MM.1S (cell line): Measurements from ENCODE around the gene WNT9B.
A peak's percentile ranks its signal among the peaks of the same experiment; 100 is the strongest.

ENCODE experiments used
- DNase-seq: peaks from one replicate; pipeline ENCODE4 v3.0.0-alpha.2; 2015
- H2AFZ ChIP-seq: fragments of 300-600 bp; sonication (generic); 2 replicates; pipeline ENCODE4 v1.6.0; 2016; ENCODE audit warnings: antibody characterized with exemption, low read length
- H3F3A ChIP-seq: fragments of 300-600 bp; sonication (generic); 2 replicates; pipeline ENCODE4 v1.6.1; 2016; ENCODE audit warnings: mild to moderate bottlenecking, antibody characterized with exemption, low read length, moderate library complexity, mixed read lengths; ENCODE audit not compliant: insufficient read depth
- H3K27ac ChIP-seq: fragments of 300-600 bp; sonication (generic); 2 replicates; pipeline ENCODE4 v1.5.1; 2016; ENCODE audit warnings: mild to moderate bottlenecking, low read length
- H3K27me3 ChIP-seq: fragments of 300-600 bp; sonication (generic); replicated peaks from 2 replicates; pipeline ENCODE4 v1.6.0; 2016; ENCODE audit warnings: low read length; ENCODE audit not compliant: insufficient read depth
- H3K36me3 ChIP-seq: fragments of 300-600 bp; sonication (generic); replicated peaks from 2 replicates; pipeline ENCODE4 v1.6.1; 2016; ENCODE audit warnings: mild to moderate bottlenecking, low read length, mixed read lengths; ENCODE audit not compliant: insufficient read depth
- H3K4me1 ChIP-seq: fragments of 300-600 bp; sonication (generic); 2 replicates; pipeline ENCODE4 v1.6.1; 2016; ENCODE audit warnings: low read length, mixed read lengths
- H3K4me2 ChIP-seq: fragments of 300-600 bp; sonication (generic); 2 replicates; pipeline ENCODE4 v1.6.0; 2016; ENCODE audit warnings: low read depth, low read length
- H3K4me3 ChIP-seq: fragments of 300-600 bp; sonication (generic); 2 replicates; pipeline ENCODE4 v1.5.1; 2016; ENCODE audit warnings: low read length, mixed read lengths
- H3K79me2 ChIP-seq: fragments of 300-600 bp; sonication (generic); 2 replicates; pipeline ENCODE4 v1.6.1; 2016; ENCODE audit warnings: mixed run types, low read length, mixed read lengths
- H3K9ac ChIP-seq: fragments of 300-600 bp; sonication (generic); 2 replicates; pipeline ENCODE4 v1.6.1; 2016; ENCODE audit warnings: low read length, mixed read lengths
- H3K9me2 ChIP-seq: fragments of 300-600 bp; sonication (generic); replicated peaks from 2 replicates; pipeline ENCODE4 v1.6.1; 2016; ENCODE audit warnings: mild to moderate bottlenecking, low read length, mixed read lengths; ENCODE audit not compliant: insufficient read depth
- H3K9me3 ChIP-seq: fragments of 300-600 bp; sonication (generic); replicated peaks from 2 replicates; pipeline ENCODE4 v1.6.1; 2016; ENCODE audit warnings: mild to moderate bottlenecking, low read length, mixed read lengths; ENCODE audit not compliant: insufficient read depth
- H4K20me1 ChIP-seq: fragments of 300-600 bp; sonication (generic); 2 replicates; pipeline ENCODE4 v1.6.1; 2016; ENCODE audit warnings: mild to moderate bottlenecking, low read length, moderate library complexity, mixed read lengths; ENCODE audit not compliant: insufficient read depth
- EZH2 ChIP-seq: fragments of 300-600 bp; sonication (generic); optimal IDR thresholded peaks from 2 replicates; pipeline ENCODE3; 2017; ENCODE audit warnings: low read depth, mild to moderate bottlenecking, antibody characterized with exemption, low read length, mixed read lengths
- EZH2phosphoT487 ChIP-seq: fragments of 300-600 bp; sonication (generic); IDR thresholded peaks from 2 replicates; pipeline ENCODE4 v1.6.1; 2018; ENCODE audit warnings: antibody characterized with exemption, low read length
- TF ChIP-seq, protein P1 (sequence below): fragments of 300-600 bp; sonication (generic); IDR thresholded peaks from 2 replicates; pipeline ENCODE4 v1.5.1; 2016; ENCODE audit warnings: antibody characterized with exemption, low read length, mixed read lengths

WNT9B gene

DNA sequence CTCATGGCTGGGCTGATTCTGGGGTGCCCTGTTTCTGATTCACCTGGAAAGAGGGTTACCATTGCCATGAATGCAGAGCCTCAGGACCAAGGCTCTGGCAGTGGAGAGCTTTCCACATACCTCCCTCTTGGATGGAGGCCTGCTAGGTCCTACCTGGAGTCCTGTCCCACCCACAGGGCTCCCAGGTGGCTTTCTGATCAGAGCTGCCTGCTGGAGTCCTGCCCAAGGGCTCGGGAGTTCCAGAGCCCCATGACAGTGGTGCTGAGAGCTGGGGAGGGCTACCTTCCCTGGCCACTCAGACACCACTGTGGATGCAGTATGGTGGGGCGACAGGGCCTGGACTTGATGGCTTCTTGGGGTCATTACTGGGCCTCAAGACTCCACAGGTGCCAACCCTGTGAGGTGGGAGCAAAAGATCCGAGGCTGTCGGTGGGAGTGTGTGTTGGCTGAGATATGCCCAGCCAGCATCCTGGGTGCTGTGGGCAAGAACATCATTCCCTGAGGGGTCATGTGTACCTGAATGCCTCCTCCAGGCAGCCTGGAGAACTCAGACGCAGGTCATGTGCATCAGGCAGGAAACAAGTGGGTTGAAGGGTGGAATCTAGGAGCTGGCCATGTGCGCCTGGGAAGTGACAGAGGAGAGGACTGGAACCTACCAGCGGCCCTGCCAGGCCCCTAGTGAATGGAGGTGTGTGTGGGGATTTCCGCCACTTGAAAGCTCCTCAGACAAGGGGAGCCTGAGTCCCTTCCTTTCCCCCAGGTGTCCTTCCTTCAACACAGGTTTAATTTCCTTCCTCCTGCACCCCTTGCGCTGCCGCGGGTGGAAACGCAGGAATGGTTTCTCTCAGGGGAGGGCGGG, 30.6 kb upstream of the WNT9B start:
- Histone ChIP-seq H3K9me2 (no peaks in the 10 kb centered on the region), H3F3A (no peaks in the 10 kb centered on the region), H3K79me2 (no peaks in the 10 kb centered on the region), H3K9me3 (no peaks in the 10 kb centered on the region), H3K4me3 (no peak overlapping the region), H3K27me3 (peaks cover 61% of the 10 kb centered on the region), H3K4me1 (no peaks in the 10 kb centered on the region), H2AFZ (no peak overlapping the region), H3K9ac (no peak overlapping the region), H3K27ac (no peak overlapping the region), H3K36me3 (no peaks in the 10 kb centered on the region), H4K20me1 (no peaks in the 10 kb centered on the region), H3K4me2 (no peak overlapping the region)
- TF ChIP-seq, protein P1, sequence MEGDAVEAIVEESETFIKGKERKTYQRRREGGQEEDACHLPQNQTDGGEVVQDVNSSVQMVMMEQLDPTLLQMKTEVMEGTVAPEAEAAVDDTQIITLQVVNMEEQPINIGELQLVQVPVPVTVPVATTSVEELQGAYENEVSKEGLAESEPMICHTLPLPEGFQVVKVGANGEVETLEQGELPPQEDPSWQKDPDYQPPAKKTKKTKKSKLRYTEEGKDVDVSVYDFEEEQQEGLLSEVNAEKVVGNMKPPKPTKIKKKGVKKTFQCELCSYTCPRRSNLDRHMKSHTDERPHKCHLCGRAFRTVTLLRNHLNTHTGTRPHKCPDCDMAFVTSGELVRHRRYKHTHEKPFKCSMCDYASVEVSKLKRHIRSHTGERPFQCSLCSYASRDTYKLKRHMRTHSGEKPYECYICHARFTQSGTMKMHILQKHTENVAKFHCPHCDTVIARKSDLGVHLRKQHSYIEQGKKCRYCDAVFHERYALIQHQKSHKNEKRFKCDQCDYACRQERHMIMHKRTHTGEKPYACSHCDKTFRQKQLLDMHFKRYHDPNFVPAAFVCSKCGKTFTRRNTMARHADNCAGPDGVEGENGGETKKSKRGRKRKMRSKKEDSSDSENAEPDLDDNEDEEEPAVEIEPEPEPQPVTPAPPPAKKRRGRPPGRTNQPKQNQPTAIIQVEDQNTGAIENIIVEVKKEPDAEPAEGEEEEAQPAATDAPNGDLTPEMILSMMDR = no peak
- TF ChIP-seq EZH2phosphoT487 = no peak
- no peak for TF ChIP-seq EZH2
- no peak for DNase-seq

DNA sequence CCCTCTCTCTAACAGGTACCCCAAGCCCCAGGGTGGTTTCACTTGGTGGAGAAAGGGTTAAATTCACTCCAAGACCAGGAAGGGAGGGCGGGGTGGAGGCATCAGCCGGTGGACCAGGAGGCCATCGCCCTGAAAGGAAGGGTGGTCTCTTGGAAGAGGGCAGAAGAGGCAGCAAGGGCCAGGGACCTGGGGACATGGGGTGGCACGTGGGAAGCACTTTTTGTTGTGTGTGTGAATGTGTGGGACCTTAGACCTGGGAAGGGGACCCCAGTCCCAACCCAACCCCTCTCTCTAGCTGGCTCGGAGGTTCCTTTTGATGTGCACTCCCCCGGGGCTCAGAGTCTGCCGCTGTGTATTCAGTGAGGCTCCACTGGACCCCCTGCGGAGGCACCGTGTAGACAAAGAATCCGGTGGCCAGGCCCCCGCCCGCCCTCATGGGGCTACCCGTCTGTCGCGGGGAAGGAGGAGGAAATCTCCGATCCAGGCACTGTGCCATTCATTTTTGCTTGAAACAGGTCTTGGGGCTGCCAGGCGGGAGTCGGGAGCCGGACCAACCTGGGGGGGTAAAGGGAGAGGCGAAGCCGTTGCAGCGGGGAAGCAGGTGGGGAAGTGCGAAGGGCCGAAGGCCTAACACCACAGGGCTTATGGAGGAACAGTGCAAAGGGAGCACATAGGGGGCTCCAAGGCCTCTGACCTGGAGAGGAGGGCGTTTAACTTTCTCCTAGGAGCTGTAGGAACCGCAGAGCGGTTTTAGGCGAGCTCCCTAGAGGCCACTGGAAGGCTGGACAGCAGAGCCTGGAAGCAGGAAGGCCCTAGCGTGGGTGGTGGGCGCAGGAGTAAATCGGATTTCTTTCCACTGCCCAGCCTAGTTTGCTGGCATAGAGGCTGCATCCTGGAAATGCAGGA, 29.6 kb upstream of the WNT9B start:
- no peaks in the 10 kb centered on the region for H4K20me1 ChIP-seq
- H3K9me2 ChIP-seq = no peaks in the 10 kb centered on the region
- H3K4me1 ChIP-seq = no peaks in the 10 kb centered on the region
- H3F3A ChIP-seq = no peaks in the 10 kb centered on the region
- H3K4me3 ChIP-seq = no peak overlapping the region
- H3K9ac ChIP-seq = no peak overlapping the region
- H2AFZ ChIP-seq = no peak overlapping the region
- no peaks in the 10 kb centered on the region for H3K9me3 ChIP-seq
- H3K4me2 ChIP-seq = no peak overlapping the region
- H3K36me3 ChIP-seq = no peaks in the 10 kb centered on the region
- peaks cover 58% of the 10 kb centered on the region for H3K27me3 ChIP-seq
- no peaks in the 10 kb centered on the region for H3K79me2 ChIP-seq
- DNase-seq = no peak
- H3K27ac ChIP-seq = no peak overlapping the region
- TF ChIP-seq EZH2 = no peak
- TF ChIP-seq, protein P1 = no peak
- TF ChIP-seq EZH2phosphoT487 = no peak

DNA sequence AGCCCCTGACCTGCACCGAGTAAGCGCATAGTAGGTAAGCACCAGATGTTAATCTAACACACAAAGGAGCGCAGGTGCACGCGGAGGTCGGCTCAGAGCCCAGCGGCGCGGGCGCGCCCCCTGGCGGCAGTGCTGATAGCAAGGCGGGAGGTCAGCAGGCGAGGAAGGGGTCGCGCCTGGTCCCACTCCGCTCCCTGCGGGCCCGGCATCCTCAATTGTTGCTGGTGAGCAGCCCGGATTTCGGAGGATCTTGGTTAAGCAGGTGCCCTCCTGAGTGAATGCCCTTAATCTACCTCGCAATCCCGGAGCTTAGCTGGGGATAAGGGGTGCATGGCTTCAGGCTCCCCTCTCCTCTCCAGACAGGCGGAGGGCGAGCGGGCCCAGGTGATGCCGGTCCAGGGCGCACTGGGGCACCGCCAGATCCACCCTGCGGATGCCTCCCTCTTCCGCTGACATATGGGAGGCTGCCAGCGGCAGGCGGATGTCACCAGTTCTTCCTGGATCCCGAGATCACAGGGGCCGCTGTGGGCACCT, 28.9 kb upstream of the WNT9B start:
- Histone ChIP-seq H3K9me3 (no peaks in the 10 kb centered on the region), H3K4me2 (no peak overlapping the region), H3K36me3 (no peaks in the 10 kb centered on the region), H3K9me2 (no peaks in the 10 kb centered on the region), H3K9ac (no peak overlapping the region), H3F3A (no peaks in the 10 kb centered on the region), H4K20me1 (no peaks in the 10 kb centered on the region), H3K27ac (no peak overlapping the region), H2AFZ (no peak overlapping the region), H3K4me3 (no peak overlapping the region), H3K27me3 (peaks cover 51% of the 10 kb centered on the region), H3K79me2 (no peaks in the 10 kb centered on the region), H3K4me1 (no peaks in the 10 kb centered on the region)
- TF ChIP-seq, protein P1 = peak; percentile 75
- TF ChIP-seq EZH2phosphoT487 = no peak
- no peak for TF ChIP-seq EZH2
- peak; percentile 27 for DNase-seq
